DND-41 (cell line): ENCODE results near the gene RBM45.

Source experiments
- ATAC-seq: fragments of 200-7000 bp; cut with Tn5 transposase; 3 replicates; pipeline ENCODE4 v1.9.1; 2021; ENCODE audit warnings: low read depth; ENCODE audit not compliant: insufficient read depth
- DNase-seq: peaks from one replicate; pipeline ENCODE4 v3.0.0-alpha.2; 2020
- H2AFZ ChIP-seq: 2 replicates; pipeline ENCODE4 v1.6.0; 2012; ENCODE audit warnings: low read depth, low read length
- H3K27ac ChIP-seq: 2 replicates; pipeline ENCODE4 v1.5.1; 2012; ENCODE audit warnings: low read length, inconsistent platforms
- H3K27me3 ChIP-seq: fragments of 200-600 bp; sonication (generic); 2 replicates; pipeline ENCODE4 v1.6.0; 2012; ENCODE audit warnings: low read length, mild to moderate bottlenecking, inconsistent platforms; ENCODE audit not compliant: insufficient read depth, poor library complexity
- H3K36me3 ChIP-seq: 2 replicates; pipeline ENCODE4 v1.5.1; 2012; ENCODE audit warnings: low read length, inconsistent platforms; ENCODE audit not compliant: insufficient read depth
- H3K4me1 ChIP-seq: 2 replicates; pipeline ENCODE4 v1.5.1; 2012; ENCODE audit warnings: mild to moderate bottlenecking, low read length; ENCODE audit not compliant: insufficient read depth
- H3K4me2 ChIP-seq: 2 replicates; pipeline ENCODE4 v1.6.0; 2012; ENCODE audit warnings: mild to moderate bottlenecking, moderate library complexity, low read length, inconsistent platforms; ENCODE audit not compliant: insufficient read depth
- H3K4me3 ChIP-seq, 2 experiments: fragments of 200-600 bp in 1 of 2; shearing (Covaris generic) in 1 of 2; 2 replicates each; pipeline ENCODE4 v1.5.1; 2012 to 2016; ENCODE audit warnings: inconsistent platforms in 2 of 2, low read length in 2 of 2, mild to moderate bottlenecking in 2 of 2, low read depth in 1 of 2, moderate library complexity in 1 of 2
- H3K79me2 ChIP-seq: 2 replicates; pipeline ENCODE4 v1.6.0; 2012; ENCODE audit warnings: low read length, inconsistent platforms; ENCODE audit not compliant: insufficient read depth
- H3K9ac ChIP-seq: 2 replicates; pipeline ENCODE4 v1.6.0; 2012; ENCODE audit warnings: low read depth, mild to moderate bottlenecking, inconsistent platforms, low read length, moderate library complexity
- H3K9me3 ChIP-seq: 2 replicates; pipeline ENCODE4 v1.5.1; 2012; ENCODE audit warnings: low read length, moderate library complexity, mild to moderate bottlenecking, inconsistent platforms; ENCODE audit not compliant: insufficient read depth, severe bottlenecking
- H4K20me1 ChIP-seq: 2 replicates; pipeline ENCODE4 v1.6.0; 2012; ENCODE audit warnings: low read length; ENCODE audit not compliant: insufficient read depth
- EZH2 ChIP-seq: IDR thresholded peaks from 3 replicates; pipeline ENCODE4 v1.6.1; 2012; ENCODE audit warnings: borderline replicate concordance, low read depth, mild to moderate bottlenecking, moderate library complexity, low read length, inconsistent platforms; ENCODE audit not compliant: severe bottlenecking
- TF ChIP-seq, protein P1 (sequence below): IDR thresholded peaks from 2 replicates; pipeline ENCODE4 v1.5.1; 2012; ENCODE audit warnings: borderline replicate concordance, low read length, moderate library complexity, mild to moderate bottlenecking; ENCODE audit not compliant: poor library complexity, severe bottlenecking; ENCODE audit errors: extremely low read depth

Gene RBM45, protein sequence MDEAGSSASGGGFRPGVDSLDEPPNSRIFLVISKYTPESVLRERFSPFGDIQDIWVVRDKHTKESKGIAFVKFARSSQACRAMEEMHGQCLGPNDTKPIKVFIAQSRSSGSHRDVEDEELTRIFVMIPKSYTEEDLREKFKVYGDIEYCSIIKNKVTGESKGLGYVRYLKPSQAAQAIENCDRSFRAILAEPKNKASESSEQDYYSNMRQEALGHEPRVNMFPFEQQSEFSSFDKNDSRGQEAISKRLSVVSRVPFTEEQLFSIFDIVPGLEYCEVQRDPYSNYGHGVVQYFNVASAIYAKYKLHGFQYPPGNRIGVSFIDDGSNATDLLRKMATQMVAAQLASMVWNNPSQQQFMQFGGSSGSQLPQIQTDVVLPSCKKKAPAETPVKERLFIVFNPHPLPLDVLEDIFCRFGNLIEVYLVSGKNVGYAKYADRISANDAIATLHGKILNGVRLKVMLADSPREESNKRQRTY

DNA sequence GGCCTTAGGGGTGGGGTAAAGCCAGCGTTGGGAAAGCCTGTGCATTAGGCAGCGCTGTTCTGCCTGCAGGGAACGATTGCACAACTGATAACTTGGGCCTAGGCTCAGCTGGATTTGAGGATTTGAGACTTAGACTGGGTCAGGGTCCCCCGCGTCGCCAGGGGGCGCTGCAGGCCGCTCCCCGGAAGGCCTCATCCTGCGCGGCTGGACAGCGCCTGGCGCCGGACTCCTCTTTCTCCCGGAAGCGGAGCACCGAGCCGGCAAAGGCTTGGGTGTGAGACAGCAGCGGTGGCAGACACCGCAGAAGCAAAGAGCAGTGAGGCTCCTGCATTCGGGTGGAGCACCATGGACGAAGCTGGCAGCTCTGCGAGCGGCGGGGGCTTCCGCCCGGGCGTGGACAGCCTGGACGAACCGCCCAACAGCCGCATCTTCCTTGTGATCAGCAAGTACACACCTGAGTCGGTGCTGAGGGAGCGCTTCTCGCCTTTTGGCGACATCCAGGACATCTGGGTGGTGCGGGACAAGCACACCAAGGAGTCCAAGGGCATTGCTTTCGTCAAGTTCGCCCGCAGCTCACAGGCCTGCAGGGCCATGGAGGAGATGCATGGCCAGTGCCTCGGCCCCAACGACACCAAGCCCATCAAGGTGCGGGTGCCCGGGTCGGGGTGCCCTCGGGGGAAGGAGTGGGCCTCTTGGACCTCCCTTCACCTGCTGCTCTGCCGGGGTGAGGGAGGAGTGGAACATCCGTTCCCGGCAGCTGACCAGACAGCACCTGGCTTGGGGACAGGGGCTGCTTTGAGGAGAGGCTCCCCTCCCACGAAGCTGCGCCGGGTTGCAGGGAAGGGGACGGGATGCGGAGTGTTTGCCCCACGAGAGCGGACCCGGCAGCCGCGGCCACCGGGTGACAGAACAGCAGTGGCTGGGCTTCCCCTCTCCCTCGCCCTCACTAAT lies at the start of gene RBM45:
Gene RBM45, plus strand, starts transcription at position 236 of the 951 bp plus-strand sequence. Its CDS starts 110 bp downstream, at position 346.
- peak; percentile 95 for ATAC-seq
- peaks cover 25% of the 10 kb centered on the region for H3K4me1 ChIP-seq
- H3K27me3 ChIP-seq = no peaks in the 10 kb centered on the region
- H3K36me3 ChIP-seq = peaks cover 11% of the 10 kb centered on the region
- DNase-seq = peak; percentile 86
- TF ChIP-seq, protein P1, sequence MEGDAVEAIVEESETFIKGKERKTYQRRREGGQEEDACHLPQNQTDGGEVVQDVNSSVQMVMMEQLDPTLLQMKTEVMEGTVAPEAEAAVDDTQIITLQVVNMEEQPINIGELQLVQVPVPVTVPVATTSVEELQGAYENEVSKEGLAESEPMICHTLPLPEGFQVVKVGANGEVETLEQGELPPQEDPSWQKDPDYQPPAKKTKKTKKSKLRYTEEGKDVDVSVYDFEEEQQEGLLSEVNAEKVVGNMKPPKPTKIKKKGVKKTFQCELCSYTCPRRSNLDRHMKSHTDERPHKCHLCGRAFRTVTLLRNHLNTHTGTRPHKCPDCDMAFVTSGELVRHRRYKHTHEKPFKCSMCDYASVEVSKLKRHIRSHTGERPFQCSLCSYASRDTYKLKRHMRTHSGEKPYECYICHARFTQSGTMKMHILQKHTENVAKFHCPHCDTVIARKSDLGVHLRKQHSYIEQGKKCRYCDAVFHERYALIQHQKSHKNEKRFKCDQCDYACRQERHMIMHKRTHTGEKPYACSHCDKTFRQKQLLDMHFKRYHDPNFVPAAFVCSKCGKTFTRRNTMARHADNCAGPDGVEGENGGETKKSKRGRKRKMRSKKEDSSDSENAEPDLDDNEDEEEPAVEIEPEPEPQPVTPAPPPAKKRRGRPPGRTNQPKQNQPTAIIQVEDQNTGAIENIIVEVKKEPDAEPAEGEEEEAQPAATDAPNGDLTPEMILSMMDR = peak; percentile 96
- no peak for TF ChIP-seq EZH2
- H3K9ac ChIP-seq = peak within 1 kb of the TSS; percentile 88
- H3K9me3 ChIP-seq = no peaks in the 10 kb centered on the region
- H2AFZ ChIP-seq = peak within 1 kb of the TSS; percentile 99
- H3K27ac ChIP-seq = peak within 1 kb of the TSS; percentile 84
- peak within 1 kb of the TSS; percentile 83 for H3K4me2 ChIP-seq
- H4K20me1 ChIP-seq = no peaks in the 10 kb centered on the region
- peak within 1 kb of the TSS; percentile 91 to 98 for H3K4me3 ChIP-seq
- peaks cover 15% of the 10 kb centered on the region for H3K79me2 ChIP-seq

DNA sequence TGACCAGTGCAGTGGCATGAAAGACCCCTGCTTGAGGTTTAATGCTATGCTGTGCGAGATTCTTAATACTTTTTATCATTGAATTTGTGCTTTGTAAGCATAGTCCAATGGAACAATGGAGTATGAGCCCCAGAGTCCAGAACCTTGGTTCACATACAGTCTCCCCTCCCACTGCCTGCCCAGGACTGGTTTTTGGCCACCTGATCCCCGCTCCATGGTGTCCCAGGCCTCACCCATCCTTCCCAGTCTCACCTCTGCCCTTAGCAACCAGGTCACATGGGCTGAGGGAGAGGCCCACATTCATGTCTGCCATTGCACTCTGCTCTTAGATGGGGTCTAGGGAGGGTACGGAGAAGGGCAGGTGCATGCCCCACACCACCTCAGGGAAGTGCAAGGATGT lies 45.9 kb upstream of the RBM45 start:
- TF ChIP-seq, protein P1 = no peak
- no peak for TF ChIP-seq EZH2
- H3K27me3 ChIP-seq = peaks cover 13% of the 10 kb centered on the region

DNA sequence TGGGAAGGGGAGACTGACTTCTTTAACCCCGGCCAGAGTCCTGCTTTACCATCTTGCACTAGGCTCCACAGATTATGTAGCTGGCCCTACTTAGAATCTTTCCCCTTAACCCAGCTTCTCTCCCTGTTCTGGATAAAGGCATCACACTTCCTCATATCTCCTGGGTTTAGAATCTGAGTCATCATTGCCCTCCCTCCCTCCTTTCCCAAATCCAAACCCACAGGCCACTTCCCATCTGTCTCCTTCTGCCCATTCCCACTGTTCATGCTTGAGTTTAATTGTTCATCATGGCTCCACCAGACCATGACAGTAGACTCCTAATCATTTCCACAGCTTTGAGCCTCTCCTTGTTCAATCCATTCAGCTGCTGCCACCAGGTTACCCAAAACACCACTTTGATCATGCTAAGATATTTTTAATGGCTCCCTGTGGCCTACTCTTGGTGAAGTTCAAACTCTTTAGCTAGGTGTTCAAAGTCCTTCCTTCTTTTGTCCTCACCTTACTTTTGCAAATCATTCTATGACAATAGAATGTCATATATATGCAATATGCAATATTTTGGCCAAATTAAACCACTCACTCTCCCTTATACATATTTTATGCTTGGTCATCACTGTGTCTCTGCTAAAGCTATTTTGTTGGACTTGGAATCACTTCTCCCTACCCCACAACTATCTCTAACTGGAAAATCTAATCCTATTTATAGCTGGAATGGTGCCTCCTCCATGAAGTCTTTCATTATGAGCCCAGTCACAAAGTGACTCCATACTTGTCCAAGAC lies 45.2 kb upstream of the RBM45 start:
- H3K27ac ChIP-seq = no peak overlapping the region
- H3K4me2 ChIP-seq = no peak overlapping the region
- no peak for ATAC-seq

More for the DNA sequence above, 45.9 kb upstream of the RBM45 start:
- Histone ChIP-seq H3K79me2 (no peaks in the 10 kb centered on the region), H3K9ac (no peak overlapping the region), H3K36me3 (no peaks in the 10 kb centered on the region), H3K4me3 (no peak overlapping the region), H3K4me1 (no peaks in the 10 kb centered on the region), H3K9me3 (no peaks in the 10 kb centered on the region), H3K27ac (no peak overlapping the region), H4K20me1 (no peaks in the 10 kb centered on the region), H3K4me2 (no peak overlapping the region), H2AFZ (no peak overlapping the region)
- ATAC-seq (no peak), DNase-seq (no peak)

More for the DNA sequence above, 45.2 kb upstream of the RBM45 start:
- Histone ChIP-seq H3K79me2 (no peaks in the 10 kb centered on the region), H3K4me1 (no peaks in the 10 kb centered on the region), H3K9me3 (no peaks in the 10 kb centered on the region), H3K9ac (no peak overlapping the region), H3K27me3 (peaks cover 13% of the 10 kb centered on the region), H3K4me3 (no peak overlapping the region), H4K20me1 (no peaks in the 10 kb centered on the region), H2AFZ (no peak overlapping the region), H3K36me3 (no peaks in the 10 kb centered on the region)
- DNase-seq = no peak
- TF ChIP-seq EZH2 = no peak
- TF ChIP-seq, protein P1 = no peak
